HG03342 (cell line): ENCODE measurements around the gene LSM10.

Source experiments
- ATAC-seq: cut with Tn5 transposase; IDR thresholded peaks from one replicate; pipeline ENCODE4 v1.9.1; 2021; ENCODE audit warnings: mild to moderate bottlenecking, moderate library complexity; ENCODE audit not compliant: unreplicated experiment

LSM10 gene

GRCh38 chr1:36385410-36386264 lies 12.1 kb downstream of the LSM10 start, which contains the start of gene STK40:
STK40 (minus strand) TSS chr1:36385924; CDS start chr1:36361332, 24,592 bp downstream.
- ATAC-seq, result peak; percentile 81

GRCh38 chr1:36384542-36385409 lies 12.9 kb downstream of the LSM10 start:
- no peak for ATAC-seq

- no peak for ATAC-seq
Measured at GRCh38 chr1:36383240-36383639, 14.5 kb downstream of the LSM10 start.

- no peak for ATAC-seq
Measured at GRCh38 chr1:36382669-36383068, 15.0 kb downstream of the LSM10 start.

GRCh38 chr1:36382231-36382630 lies 15.5 kb downstream of the LSM10 start:
- no peak for ATAC-seq

GRCh38 chr1:36381405-36381804 lies 16.3 kb downstream of the LSM10 start:
- ATAC-seq, result no peak

GRCh38 chr1:36380782-36381181 lies 16.9 kb downstream of the LSM10 start:
- ATAC-seq, result no peak

- no peak for ATAC-seq
Measured at GRCh38 chr1:36380143-36380619, 17.5 kb downstream of the LSM10 start.

- no peak for ATAC-seq
Measured at GRCh38 chr1:36377791-36378492, 19.8 kb downstream of the LSM10 start.

- no peak for ATAC-seq
Measured at GRCh38 chr1:36372617-36373016, 25.1 kb downstream of the LSM10 start.

GRCh38 chr1:36369061-36369861 lies 28.4 kb downstream of the LSM10 start:
- ATAC-seq, result no peak

- no peak for ATAC-seq
Measured at GRCh38 chr1:36367798-36368197, 29.9 kb downstream of the LSM10 start.

GRCh38 chr1:36367066-36367465 lies 30.6 kb downstream of the LSM10 start:
- ATAC-seq, result no peak

GRCh38 chr1:36366091-36366661 lies 31.5 kb downstream of the LSM10 start:
- ATAC-seq, result no peak

GRCh38 chr1:36365381-36365780 lies 32.3 kb downstream of the LSM10 start:
- no peak for ATAC-seq

GRCh38 chr1:36359911-36360550 lies 37.7 kb downstream of the LSM10 start:
- ATAC-seq, result no peak

GRCh38 chr1:36359383-36359782 lies 38.3 kb downstream of the LSM10 start:
- ATAC-seq, result no peak

- no peak for ATAC-seq
Measured at GRCh38 chr1:36358514-36359084, 39.1 kb downstream of the LSM10 start.

GRCh38 chr1:36355811-36356210 lies 41.9 kb downstream of the LSM10 start:
- ATAC-seq, result no peak
